SK-N-MC (cell line): Measurements from ENCODE around the gene FGG.

ENCODE experiments used
- DNase-seq: peaks from one replicate; pipeline ENCODE4 v3.0.0-alpha.2; 2011; ENCODE audit warnings: low read depth, low spot score
- H3K27ac ChIP-seq: fragments of 200-600 bp; sonication (generic); 2 replicates; pipeline ENCODE4 v1.5.1; 2016; ENCODE audit warnings: mixed run types
- H3K36me3 ChIP-seq: fragments of 200-600 bp; sonication (generic); 2 replicates; pipeline ENCODE4 v1.6.1; 2017; ENCODE audit warnings: antibody characterized with exemption, low read length, mixed read lengths; ENCODE audit not compliant: insufficient read depth
- H3K4me3 ChIP-seq: fragments of 200-600 bp; sonication (generic); 2 replicates; pipeline ENCODE4 v1.5.1; 2016
- H3K9ac ChIP-seq: fragments of 200-600 bp; sonication (generic); 2 replicates; pipeline ENCODE4 v1.8.0; 2017; ENCODE audit warnings: mixed run types, mixed read lengths; ENCODE audit not compliant: insufficient read length
- H3K9me3 ChIP-seq: fragments of 200-600 bp; sonication (generic); 2 replicates; pipeline ENCODE4 v1.6.1; 2017; ENCODE audit warnings: low read depth, mild to moderate bottlenecking, antibody characterized with exemption, low read length, moderate library complexity, mixed read lengths
- EZH2 ChIP-seq: fragments of 200-600 bp; sonication (generic); IDR thresholded peaks from one replicate; pipeline ENCODE4 v1.6.1; 2017; ENCODE audit warnings: antibody characterized with exemption
- FOXP2 ChIP-seq: optimal IDR thresholded peaks from 2 replicates; pipeline ENCODE3; 2011; ENCODE audit warnings: mild to moderate bottlenecking, moderate library complexity; ENCODE audit not compliant: insufficient read depth; ENCODE audit errors: extremely low read length, control extremely low read depth
- POLR2AphosphoS5 ChIP-seq: IDR thresholded peaks from 2 replicates; pipeline ENCODE4 v1.6.1; 2012; ENCODE audit warnings: mild to moderate bottlenecking, low read depth, low read length, borderline replicate concordance

Gene FGG

DNA sequence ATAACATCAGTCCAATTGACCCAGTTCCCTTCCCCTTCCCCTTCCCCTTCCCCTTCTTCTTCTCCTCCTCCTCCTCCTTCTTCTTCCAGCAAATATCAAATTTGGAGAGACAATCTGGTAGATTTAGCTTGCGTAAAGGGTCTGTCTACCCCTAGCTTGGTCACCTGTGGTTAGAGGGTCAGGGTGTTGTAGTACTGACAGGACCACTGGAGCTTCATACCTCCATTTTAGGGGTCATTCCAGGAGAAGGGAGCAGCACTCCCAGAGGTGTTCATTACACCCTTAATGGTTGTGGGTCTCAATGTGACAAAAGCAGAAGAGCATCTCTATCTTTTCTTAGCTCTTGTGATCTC lies 53.3 kb downstream of the FGG start:
- Histone ChIP-seq H3K27ac (no peak overlapping the region), H3K9ac (no peak overlapping the region), H3K4me3 (no peak overlapping the region), H3K9me3 (no peaks in the 10 kb centered on the region), H3K36me3 (no peaks in the 10 kb centered on the region)
- DNase-seq, result no peak
- TF ChIP-seq FOXP2 (no peak), EZH2 (no peak), POLR2AphosphoS5 (no peak)
